KMS-11 (cell line): Measurements from ENCODE around the gene OXT.

ENCODE experiments used
- H2AFZ ChIP-seq: fragments of 200-600 bp; sonication (generic); 2 replicates; pipeline ENCODE4 v1.6.1; 2016; ENCODE audit warnings: antibody characterized with exemption, mixed run types, low read depth
- H3K27ac ChIP-seq: fragments of 200-600 bp; sonication (generic); 2 replicates; pipeline ENCODE4 v1.6.1; 2016; ENCODE audit warnings: mild to moderate bottlenecking, mixed run types
- H3K27me3 ChIP-seq: fragments of 200-600 bp; sonication (generic); 2 replicates; pipeline ENCODE4 v1.6.1; 2017; ENCODE audit warnings: mild to moderate bottlenecking, low read depth, mixed run types, moderate library complexity; ENCODE audit not compliant: insufficient read depth
- H3K36me3 ChIP-seq: fragments of 200-600 bp; sonication (generic); 2 replicates; pipeline ENCODE4 v1.6.1; 2017; ENCODE audit warnings: mild to moderate bottlenecking, mixed run types; ENCODE audit not compliant: insufficient read depth
- H3K4me1 ChIP-seq: fragments of 200-600 bp; sonication (generic); 2 replicates; pipeline ENCODE4 v1.6.1; 2016; ENCODE audit warnings: mild to moderate bottlenecking, low read depth, mixed run types; ENCODE audit not compliant: poor library complexity, severe bottlenecking
- H3K4me2 ChIP-seq: fragments of 200-600 bp; sonication (generic); 2 replicates; pipeline ENCODE4 v1.7.0; 2016; ENCODE audit warnings: mild to moderate bottlenecking, mixed run types
- H3K4me3 ChIP-seq: fragments of 200-600 bp; sonication (generic); IDR thresholded peaks from 2 replicates; pipeline ENCODE4 v1.6.1; 2017; ENCODE audit warnings: low read depth, low read length, mixed read lengths; ENCODE audit not compliant: insufficient read depth
- H3K79me2 ChIP-seq: fragments of 200-600 bp; sonication (generic); 2 replicates; pipeline ENCODE4 v1.6.1; 2016; ENCODE audit warnings: low read depth, mixed run types; ENCODE audit not compliant: insufficient read depth
- H3K9ac ChIP-seq: fragments of 200-600 bp; sonication (generic); 2 replicates; pipeline ENCODE4 v1.6.1; 2016; ENCODE audit warnings: mild to moderate bottlenecking, mixed run types
- H4K20me1 ChIP-seq: fragments of 200-600 bp; sonication (generic); 2 replicates; pipeline ENCODE4 v1.6.1; 2016; ENCODE audit warnings: mild to moderate bottlenecking, mixed run types; ENCODE audit not compliant: insufficient read depth
- CTCF ChIP-seq: fragments of 200-600 bp; sonication (generic); conservative IDR thresholded peaks from 2 replicates; pipeline ENCODE4 v1.6.1; 2017; ENCODE audit warnings: low read depth, mild to moderate bottlenecking, antibody characterized with exemption, low read length, moderate library complexity, mixed read lengths

Gene OXT

GRCh38 chr20:3094848-3095629 is 23.6 kb downstream of the OXT start:
- no peaks in the 10 kb centered on the region for H3K36me3 ChIP-seq
- no peak for TF ChIP-seq CTCF
- no peak overlapping the region for H3K4me3 ChIP-seq
- no peaks in the 10 kb centered on the region for H3K27me3 ChIP-seq
- H3K4me1 ChIP-seq = no peaks in the 10 kb centered on the region
- H3K9ac ChIP-seq = no peak overlapping the region
- H4K20me1 ChIP-seq = no peaks in the 10 kb centered on the region
- H3K4me2 ChIP-seq = no peak overlapping the region
- no peak overlapping the region for H3K27ac ChIP-seq
- no peaks in the 10 kb centered on the region for H3K79me2 ChIP-seq
- no peak overlapping the region for H2AFZ ChIP-seq

GRCh38 chr20:3100480-3100879 is 29.1 kb downstream of the OXT start:
- Histone ChIP-seq H3K4me3 (no peak overlapping the region), H3K79me2 (no peaks in the 10 kb centered on the region), H3K4me2 (no peak overlapping the region), H3K4me1 (peaks cover 29% of the 10 kb centered on the region), H3K36me3 (no peaks in the 10 kb centered on the region), H3K27ac (no peak overlapping the region), H4K20me1 (no peaks in the 10 kb centered on the region), H2AFZ (no peak overlapping the region), H3K9ac (no peak overlapping the region), H3K27me3 (no peaks in the 10 kb centered on the region)
- TF ChIP-seq CTCF = no peak

GRCh38 chr20:3101251-3101650 is 29.8 kb downstream of the OXT start:
- Histone ChIP-seq H3K9ac (peak overlapping the region; percentile 59; the same call in 1 of the 2 replicates), H3K4me1 (peaks cover 29% of the 10 kb centered on the region), H3K27ac (peak overlapping the region; percentile 90; the same call in 1 of the 2 replicates), H3K4me3 (no peak overlapping the region), H3K79me2 (no peaks in the 10 kb centered on the region), H4K20me1 (no peaks in the 10 kb centered on the region), H3K27me3 (no peaks in the 10 kb centered on the region), H3K36me3 (no peaks in the 10 kb centered on the region), H2AFZ (no peak overlapping the region), H3K4me2 (peak overlapping the region; percentile 74; the same call in 1 of the 2 replicates)
- TF ChIP-seq CTCF = no peak

GRCh38 chr20:3101737-3102574 is 30.5 kb downstream of the OXT start:
- TF ChIP-seq CTCF = no peak
- H3K27ac ChIP-seq = peak overlapping the region; percentile 90
- peak overlapping the region; percentile 74 for H3K4me2 ChIP-seq

More at GRCh38 chr20:3101737-3102574, 30.5 kb downstream of the OXT start:
- H3K9ac ChIP-seq = peak overlapping the region; percentile 59; the same call in 1 of the 2 replicates
- no peaks in the 10 kb centered on the region for H3K27me3 ChIP-seq
- no peak overlapping the region for H2AFZ ChIP-seq
- peaks cover 29% of the 10 kb centered on the region for H3K4me1 ChIP-seq
- H4K20me1 ChIP-seq = no peaks in the 10 kb centered on the region
- no peak overlapping the region for H3K4me3 ChIP-seq
- H3K79me2 ChIP-seq = no peaks in the 10 kb centered on the region
- H3K36me3 ChIP-seq = no peaks in the 10 kb centered on the region
